HG03280 (cell line): ENCODE measurements around the gene FOXC1.

Experiments used
- ATAC-seq: cut with Tn5 transposase; IDR thresholded peaks from one replicate; pipeline ENCODE4 v1.9.1; 2021; ENCODE audit warnings: mild to moderate bottlenecking, moderate library complexity; ENCODE audit not compliant: unreplicated experiment

Gene FOXC1

DNA sequence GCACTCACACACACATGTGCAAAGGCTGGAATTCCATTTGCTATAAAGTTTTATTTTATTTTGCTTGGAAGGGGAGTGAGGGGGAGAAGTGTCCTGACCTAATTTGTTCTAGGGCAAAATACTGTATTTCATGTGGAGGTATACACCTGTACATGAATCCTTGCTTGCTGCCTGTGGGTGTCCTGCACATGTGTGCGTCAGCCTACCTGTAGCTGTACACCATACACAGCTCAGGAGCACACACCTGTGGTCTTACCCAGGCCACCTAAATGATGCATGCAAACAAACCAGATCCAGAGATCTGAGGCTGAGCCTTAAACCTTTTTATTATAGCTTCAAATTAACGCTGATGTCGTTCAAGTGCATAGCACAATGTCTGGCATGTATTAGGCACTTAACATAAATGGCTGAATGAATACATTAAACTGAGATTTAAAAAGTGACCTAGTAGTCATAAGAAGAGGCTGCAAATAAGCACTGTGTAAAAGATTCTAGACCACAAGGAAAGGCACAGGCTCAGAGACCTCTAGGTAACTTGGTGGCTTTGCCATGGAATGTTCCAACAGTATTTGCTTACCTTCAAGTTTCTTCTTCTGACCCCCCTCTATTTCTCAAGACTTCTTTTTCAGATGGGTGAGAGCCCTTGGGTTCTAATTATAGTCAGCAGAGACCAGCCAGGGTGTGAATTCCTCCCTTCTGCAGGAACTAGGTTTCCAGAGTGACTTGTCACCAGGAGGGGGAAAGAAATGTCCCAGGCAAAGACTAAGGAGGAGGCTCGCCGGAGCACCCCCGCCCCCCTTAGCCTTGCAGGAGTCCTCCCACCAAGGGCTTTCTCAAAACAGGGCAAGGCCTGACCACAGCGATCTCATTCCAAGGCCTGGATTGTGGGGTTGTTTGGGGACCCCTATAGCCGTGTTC, 13.4 kb downstream of the FOXC1 start:
- ATAC-seq = no peak

DNA sequence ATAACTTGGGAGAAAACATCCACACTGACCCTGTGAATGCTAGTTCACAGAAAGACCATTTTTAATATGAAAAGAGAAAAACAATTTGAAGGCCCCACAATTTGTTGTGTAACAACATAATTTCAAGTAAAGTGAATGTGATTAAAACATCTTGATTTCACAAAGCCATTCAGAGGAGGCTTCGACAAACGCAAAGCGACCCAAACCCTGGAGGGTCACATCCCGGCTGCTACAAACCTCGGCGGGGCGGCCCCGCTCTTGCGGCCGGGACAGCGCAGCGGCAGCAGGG, 14.0 kb downstream of the FOXC1 start:
- ATAC-seq = no peak

DNA sequence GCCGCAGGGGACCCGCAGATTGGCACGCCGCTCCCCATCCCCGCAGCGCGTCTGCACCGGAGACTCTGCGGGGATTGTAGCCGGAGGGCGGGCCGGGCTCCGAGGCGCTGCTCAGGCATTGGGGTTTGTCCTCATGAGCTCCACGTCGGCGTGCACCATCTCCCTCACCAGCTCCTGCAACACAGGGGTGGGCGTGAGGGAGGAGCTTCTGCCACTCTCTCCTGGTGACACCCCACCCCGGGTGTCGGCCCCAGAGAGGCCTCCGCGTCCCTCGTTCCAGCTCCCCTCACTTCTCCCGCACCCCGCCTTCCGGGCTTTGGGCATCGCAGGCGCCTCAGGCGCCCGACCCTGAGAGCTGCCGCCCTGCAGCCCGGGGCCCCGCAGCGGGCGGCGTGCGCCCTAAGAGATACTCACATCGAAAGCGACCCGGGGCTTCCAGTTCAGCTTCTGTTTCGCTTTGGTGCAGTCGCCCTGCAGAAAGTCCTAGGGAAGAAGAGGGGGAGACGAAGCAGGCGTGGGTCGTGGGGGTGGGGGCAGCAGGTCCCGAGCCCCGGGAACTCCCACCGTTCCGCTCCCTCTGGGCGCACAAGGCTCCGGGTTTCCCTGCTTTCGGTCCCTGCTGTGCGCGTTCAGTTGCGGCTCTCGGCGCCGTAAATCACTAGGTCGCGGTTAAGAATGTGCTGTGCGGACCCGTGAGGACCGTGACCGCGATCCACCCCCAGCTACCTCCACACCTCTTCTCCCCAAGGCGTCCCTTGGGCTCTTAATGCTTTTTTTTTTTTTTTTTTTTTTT, 14.5 kb downstream of the FOXC1 start:
- no peak for ATAC-seq

DNA sequence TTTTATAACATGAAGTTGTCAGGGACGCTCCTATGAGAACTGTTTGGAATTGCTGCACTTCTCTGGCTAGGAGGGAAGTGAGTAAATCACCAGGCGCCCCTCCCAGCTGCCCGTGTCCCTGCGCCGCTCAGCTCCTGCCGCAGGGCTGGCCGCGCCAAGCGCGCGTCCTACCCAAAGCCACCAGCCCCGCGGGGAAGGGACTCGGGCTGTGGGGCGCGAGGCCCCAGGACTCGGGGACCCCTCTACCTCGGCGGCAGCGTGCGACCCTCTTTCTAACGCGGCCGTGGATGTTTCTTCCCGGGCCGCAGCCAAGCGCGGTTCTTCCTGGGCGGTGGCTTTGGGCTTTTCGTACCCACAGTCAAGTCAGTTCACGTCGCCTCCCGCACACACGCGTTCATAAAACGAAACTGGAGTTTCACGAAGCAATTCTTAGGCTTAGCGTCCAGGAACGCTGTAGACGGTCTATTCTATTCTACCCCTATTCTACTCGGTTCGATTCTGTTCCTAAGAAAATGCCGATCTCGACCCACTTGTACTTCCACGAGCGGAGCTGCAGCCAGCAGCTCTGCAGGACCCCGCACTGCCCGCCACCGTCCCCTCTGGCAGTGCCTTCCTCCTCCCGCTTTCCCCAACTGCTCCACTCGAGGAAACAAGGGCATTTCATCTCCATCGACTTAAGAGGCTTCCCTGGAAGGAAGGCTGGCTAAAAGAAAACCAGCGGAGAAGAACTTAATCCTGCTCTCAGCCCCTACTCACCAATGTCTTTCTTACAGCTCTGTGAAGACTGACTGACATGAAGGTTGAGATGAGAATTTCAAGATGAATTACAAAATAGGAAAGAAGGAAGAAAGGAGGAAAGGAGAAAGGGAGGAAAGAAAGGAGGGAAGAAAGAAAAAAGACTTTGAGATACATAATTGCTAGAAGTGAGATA, 15.4 kb downstream of the FOXC1 start:
- ATAC-seq = no peak

DNA sequence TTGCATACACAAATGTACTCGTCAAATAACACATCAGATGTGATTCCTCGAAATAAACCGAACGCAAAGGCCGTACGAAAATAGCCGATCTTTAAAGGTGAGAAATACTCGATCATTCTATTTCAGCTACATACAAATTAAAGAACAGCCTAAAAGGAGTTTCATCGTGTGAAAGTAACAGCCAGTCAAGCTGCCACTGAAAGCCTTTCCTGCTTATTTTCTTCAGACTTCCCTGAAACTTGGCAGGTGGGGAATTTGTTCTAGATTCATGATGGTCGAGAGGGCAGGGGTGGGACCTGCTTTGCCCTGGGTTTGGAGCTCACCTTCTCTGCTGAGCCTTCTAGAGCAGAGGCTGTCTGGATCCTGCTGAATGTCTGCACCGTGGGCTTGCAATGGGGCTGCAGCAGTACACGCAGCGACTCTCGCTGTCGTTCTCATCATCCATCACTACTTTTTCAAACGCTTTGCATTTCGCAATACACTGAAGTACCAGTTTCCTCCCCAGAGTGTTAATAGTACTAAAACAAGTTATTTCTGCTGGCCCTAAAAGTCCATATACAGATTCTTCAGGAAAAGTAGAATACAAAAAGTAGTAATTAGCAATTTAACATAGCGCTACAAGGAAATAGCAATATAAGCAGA, 16.2 kb downstream of the FOXC1 start:
- ATAC-seq = no peak

DNA sequence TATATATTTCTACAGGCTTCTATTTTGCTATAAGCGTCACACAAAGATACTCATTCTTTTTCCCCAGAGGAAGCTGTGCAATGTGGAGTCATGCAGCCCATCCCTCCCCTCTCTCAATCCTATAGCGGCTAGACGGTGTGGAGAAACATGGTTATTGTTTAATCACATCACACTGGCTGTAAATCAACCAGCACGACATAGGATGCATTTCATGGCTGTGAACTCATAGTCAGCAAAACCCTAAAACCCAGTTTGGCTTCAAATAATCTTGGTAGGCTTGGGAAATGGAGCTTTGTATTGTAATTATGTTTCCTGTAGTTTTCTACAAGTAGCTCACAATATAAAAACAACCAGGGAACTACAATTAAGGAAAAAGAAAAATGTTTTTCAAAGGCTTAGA, 16.8 kb downstream of the FOXC1 start:
- no peak for ATAC-seq

DNA sequence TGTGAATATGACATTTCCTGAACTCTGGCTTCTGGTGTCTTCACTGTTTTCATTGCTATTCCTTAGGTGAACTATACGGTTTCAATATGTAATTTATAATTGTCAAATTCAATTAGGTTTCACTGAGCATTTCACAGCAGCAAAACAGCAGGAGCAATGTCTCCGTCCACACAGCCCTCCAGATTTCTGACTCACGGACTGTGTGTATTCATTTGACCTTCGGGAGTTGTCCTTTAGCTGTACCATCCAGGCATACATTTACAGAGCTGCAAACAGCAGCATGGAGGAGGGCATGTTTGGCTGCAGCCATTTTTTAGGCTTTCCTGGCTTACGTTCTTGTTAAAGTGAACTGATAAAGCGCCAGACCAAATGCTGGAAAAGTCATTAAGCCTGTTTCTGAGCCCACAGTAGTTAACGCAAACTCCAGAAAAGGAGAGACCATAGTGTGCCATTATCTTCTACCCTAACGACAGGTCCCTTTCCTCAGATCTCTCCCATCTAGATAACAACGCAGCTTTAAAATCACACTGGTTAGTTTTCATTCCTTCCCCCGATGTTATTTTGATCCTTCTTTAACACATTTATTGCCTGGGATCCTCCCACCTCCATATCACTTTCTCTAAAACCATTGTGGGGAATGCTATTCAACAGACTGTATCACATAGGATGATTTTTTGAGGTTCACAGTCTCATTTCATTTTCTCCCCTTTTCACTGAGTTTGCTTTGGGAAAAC, 18.3 kb downstream of the FOXC1 start:
- ATAC-seq = no peak

DNA sequence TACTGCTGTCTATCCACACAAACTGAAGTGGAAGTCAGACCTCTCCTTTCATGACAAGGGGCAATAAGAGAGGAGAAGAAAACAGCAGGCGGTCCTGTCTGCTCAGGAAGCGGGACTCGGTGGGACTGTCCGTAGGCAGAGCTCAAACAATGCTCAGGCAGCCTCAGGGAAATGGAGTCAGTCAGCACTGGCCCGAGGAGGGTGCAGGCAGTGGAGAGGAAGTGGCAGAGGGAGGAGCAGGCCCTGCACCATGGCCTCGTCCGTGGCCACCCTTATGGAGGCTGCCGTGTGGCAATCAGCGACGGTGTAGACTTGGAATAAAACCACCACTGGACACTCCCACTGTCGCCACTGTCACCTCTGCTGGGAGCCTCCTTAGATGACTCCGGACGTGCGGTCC, 19.6 kb downstream of the FOXC1 start:
- no peak for ATAC-seq

DNA sequence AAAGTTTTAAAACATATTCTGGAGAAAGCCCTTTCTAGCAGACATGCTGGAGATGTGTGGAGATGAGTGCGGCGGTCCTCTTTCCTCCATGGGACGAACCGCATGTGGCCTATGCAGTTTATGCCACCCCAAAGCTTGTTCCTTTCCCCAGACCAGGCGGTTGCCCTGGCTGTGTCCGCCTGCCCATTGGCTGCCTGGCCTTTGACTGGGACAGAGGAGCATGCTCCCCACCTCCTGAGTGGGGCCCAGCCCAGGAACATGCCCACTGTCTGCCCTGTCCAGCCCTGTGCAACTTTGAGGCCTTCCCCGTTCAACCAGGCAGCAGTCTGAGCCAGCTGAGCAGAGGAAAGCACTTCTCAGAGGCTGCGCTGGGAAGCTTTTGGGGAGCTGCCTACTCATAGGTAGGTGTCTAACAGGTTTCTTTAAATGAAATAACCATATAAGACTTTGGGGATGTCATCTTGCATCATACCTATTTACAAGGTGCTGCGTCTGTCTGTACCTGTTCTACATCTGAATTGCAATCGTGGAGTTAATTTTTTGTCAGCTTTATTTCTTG, 20.6 kb downstream of the FOXC1 start:
- ATAC-seq = no peak

DNA sequence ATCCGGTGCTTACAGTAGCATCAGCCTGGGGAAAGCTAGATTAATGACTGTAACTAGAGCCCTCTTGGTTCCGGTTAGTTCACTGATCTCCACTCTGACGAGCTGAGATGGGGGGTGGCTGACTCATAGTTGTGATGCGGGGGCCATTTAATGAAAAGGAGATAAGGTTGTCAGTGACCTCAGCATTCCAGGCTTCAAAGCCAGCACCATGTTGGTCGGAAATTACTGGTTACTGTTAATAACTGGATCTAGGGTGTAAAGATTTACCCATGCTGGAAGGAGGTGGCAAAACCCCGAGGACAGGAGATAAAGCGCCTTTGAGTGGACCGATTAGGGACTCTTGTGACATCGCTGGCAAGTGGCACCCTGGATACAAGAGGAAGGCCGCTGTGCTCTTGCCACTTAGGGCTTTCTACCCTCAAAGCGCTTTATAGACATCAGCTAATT, 21.1 kb downstream of the FOXC1 start:
- no peak for ATAC-seq

DNA sequence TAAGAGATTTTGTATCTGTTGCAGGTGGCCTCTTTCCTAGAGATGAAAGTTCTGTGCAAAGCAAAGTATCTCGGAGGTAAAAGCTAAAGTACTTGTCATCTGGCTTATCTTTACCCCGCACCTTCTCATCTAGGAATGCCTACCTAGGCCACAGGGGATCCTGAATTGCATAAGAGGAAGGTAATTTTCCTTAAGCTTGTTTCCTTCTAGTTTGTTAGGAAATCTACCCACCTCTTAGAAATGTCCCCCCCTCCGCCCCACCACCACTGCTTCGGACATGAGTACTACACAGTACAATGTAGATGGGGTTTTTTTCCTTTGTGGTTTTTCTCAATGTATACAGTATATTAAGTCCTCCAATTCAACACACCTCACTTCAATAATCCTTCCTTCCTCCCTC, 21.5 kb downstream of the FOXC1 start:
- ATAC-seq = no peak

DNA sequence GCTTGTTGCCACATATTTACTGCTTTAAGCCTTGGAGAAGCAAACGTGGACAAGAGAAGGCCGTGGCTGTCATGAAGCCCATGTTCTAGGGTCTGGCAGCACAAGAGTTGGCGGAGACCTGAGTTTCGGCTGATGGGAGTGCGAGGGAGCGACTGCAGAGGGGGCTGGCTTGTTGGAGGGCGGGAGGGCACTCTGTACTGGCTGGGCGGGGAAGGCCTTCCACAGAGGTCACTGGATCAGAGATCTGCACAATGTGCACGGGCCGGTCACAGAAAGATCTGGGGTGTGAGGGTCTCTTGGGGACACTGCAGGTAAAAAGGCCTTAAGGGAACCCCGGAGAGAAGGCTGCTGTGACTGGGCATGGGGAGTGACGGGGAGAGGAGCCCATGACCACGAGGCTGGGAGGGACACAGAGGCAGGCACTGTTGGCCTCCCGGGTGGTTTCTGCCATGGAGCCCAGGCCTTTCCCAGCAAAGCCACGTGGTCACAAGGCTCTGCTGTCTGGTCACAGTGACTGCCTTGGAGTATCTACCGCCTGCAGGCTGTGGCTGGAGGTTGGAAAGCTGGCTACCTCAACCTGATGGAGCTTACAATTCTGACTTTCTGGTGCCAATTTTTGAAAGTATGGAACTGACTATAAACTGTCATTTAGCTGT, 23.8 kb downstream of the FOXC1 start:
- no peak for ATAC-seq

DNA sequence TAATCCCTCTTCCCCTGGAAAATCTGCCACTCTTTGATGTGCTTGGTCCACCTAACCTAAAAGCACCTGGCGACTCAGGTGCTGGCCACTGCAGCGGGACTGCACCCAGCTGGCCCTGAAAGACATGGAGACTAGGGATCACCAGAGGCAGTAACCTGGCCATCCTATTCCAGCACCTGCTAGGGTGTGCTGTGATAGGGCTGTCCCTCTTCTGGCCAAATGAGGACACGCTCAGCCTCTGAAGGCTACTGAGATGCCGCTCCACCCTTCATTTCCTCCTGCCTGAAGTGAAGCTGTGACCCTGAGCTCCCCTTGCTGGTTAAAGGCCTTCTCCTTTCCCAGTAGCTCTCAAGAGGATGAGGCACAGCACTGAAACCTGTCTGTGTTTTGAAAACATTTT, 24.4 kb downstream of the FOXC1 start:
- no peak for ATAC-seq

DNA sequence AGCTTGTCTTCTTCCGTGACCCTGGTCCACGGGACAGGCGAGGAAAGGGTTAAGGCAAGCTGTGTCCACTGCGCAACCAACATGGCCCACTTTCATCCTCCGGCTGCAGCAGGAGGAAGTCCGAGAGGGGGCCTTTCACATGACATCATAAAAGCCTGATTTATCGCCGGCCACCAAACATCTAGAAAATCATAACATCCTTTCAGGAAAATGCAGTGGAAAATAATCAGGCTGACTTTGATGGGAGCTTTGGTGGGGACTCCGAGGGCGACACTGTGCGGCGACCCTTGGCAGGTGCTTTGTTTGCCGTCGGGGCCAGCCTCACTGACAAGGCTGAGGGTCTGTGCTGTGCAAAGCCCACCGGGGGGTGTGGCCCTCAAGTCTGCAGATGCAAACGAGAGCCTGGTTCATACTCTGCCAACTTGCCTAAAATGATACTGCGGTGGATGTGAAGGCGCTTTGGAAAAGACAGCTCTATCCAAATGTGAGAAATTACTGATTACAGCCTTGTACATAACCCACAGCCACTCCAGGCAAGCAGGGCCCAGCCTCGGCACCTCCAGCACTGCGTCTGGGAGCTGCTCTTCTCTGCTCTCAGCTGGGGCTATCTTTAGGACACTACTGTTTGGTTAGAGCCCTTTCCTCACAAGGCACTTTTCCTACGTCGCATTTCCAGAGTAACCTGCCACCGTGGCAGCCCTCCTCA, 25.7 kb downstream of the FOXC1 start:
- ATAC-seq = no peak

DNA sequence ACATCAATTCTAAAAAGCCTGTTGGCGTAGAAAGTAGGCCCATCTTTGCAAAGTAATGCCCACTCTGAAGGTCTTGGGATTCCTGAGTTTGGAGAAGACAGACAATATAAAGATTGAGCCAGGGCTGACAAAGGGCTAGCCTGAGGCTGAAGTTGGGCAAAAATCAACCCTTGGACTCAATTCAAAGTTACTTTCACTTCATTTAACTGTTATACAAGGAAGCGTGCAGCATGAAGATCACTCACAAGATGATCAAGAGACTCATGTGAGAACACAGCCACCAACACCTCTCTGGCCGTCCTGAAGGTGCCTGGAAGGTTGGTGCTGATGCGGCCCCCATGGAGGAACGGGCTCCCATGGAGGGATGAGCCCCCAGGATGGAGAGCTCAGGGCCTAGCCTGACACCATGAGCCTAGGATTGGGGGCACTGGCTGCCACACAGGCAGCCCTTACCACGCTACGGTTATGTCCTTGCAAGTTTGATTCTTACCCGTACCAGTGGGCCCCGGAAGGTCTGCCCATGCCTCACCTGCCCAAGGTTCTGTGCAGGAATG, 26.6 kb downstream of the FOXC1 start:
- ATAC-seq = no peak

DNA sequence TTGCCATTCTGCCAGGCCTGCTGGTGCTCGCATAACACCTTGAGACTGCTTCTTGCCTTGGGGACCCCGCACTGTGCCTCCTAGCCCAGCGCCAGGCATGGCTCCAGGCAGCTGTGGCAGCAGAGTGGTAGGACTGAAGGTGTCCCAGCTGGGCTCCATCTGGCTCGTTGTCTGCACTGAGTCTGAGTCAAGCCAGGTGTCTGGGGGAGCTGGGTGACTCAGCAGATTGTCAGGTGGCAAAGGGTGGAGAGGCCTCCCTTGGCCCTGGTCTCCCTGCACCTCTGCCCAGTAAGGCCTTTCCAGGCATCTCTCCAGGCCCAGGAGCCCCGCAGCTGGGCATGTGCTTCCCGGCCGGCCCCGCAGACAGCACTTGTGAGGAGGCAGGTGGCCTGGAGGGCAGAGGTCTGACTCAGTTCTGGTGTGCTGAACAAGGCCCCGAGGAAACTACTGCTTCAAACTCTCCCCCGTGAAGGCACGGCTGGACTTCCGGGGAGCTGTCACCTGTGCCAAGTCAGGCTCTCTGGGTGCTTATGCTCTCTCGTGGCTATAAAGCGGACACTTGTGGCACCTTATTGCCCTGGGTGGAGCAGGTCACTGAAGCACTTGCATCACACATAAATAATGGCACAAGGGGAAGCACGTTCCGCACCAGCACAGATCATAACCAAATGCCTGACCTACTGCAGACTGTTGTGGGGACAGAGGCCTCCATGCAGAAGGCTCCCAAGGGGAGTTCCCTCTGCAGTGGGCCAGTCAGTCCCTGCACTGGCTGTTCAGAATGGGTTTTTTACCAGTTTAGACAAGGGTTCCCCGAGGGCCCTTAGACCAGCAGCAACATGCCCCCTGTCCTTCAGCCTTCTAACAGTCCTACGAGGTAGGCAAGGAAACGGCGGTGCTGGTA, 27.5 kb downstream of the FOXC1 start:
- no peak for ATAC-seq

DNA sequence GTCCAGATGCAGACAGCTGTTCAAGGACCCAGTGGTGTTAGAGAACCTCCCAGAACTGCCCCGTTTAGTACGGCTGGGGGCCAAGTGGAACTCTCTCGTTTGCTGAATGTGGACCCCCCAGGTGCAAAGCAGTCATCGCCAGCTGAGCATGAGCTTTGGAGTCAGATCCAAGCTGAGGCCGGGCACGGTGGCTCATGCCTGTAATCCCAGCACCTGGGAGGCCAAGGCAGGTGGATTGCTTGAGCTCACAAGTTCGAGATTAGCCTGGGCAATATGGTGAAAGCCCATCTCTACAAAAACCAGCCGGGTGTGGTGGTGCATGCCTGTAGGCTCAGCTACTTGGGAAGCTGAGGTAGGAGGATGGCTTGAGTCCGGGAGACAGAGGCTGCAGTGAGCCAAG, 29.7 kb downstream of the FOXC1 start:
- no peak for ATAC-seq
